ENCODE measurements around the gene CHFR.

The CHFR gene

DNA sequence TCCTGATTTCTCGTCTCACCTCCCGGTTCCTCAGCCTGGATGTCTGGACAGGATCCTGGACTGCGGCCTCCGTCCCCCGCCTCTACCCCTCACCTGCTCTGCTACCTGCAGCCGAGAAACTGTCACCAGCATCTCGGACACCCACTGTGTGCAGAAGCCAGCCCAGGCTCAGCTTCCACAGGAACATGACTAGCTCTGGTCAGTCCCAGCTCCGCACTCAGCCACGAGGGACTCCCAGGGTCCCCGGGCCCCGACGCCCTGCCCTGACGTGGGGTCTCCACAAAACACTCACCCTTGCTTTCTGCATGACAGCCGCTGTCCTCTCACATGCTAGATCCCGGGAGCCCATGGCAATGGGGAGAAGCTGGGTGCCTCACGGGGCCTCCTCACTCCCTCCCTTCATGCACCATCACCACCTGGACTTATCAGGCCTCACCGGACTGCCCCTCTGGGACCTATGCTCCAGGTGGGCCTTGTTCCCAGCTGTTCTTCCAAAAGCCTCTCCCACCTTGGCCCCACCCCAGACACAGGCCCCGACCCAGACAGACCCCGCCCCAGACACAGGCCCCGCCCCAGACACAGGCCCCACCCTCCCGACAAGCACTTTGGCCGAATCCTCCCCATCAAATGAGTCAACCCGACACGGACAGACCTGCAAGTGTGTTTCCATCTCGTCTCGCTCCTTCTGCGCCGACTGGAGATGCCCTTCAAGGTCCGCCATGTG lies 98.9 kb downstream of the CHFR start:
- no peak overlapping the region for H2BK15ac ChIP-seq (ENCODE audit: low read length)
- peaks cover 8% of the 10 kb centered on the region for H3K79me1 ChIP-seq (ENCODE audit: low read depth, low read length)
- no peak for DNase-seq (ENCODE audit: low spot score)
- H2BK12ac ChIP-seq (ENCODE audit: low read length), result peak overlapping the region; percentile 22
- H3K4me2 ChIP-seq (ENCODE audit: insufficient read depth, low read length, poor library complexity, severe bottlenecking), result no peak overlapping the region
- no peak overlapping the region for H3K14ac ChIP-seq (ENCODE audit: low read length)
- H3K4ac ChIP-seq (ENCODE audit: low read length), result no peak overlapping the region
- no CpG with 5 or more reads among the region's 29 CpGs for WGBS, 2 donors (ENCODE audit: extremely low coverage in 2 of 2, insufficient read length in 2 of 2, insufficient replicate concordance in 1 of 2)
- no peak overlapping the region for H4K8ac ChIP-seq (ENCODE audit: low read depth, low read length)
- no peak overlapping the region for H3K4me3 ChIP-seq (ENCODE audit: low read length in 2 of 2)
- H2AFZ ChIP-seq (ENCODE audit: low read length), result no peak overlapping the region
- no peaks in the 10 kb centered on the region for H3K27me3 ChIP-seq (ENCODE audit: control insufficient read depth in 3 of 3, insufficient read depth in 3 of 3, low read depth in 1 of 3, low read length in 3 of 3)
- no peaks in the 10 kb centered on the region for H3K4me1 ChIP-seq (ENCODE audit: control insufficient read depth in 2 of 2, insufficient read depth in 1 of 2, low read depth in 1 of 2, low read length in 2 of 2)
- H2BK120ac ChIP-seq (ENCODE audit: low read depth, low read length), result no peak overlapping the region
- H3K18ac ChIP-seq (ENCODE audit: low read length), result no peak overlapping the region
- H3K23ac ChIP-seq (ENCODE audit: low read depth, low read length, poor library complexity), result peak overlapping the region; percentile 91
- H3K27ac ChIP-seq (replicated peaks; ENCODE audit: low read length), result no peak overlapping the region
- H2AK5ac ChIP-seq (ENCODE audit: low read depth, low read length), result no peak overlapping the region
- no peak overlapping the region for H4K91ac ChIP-seq (ENCODE audit: low read depth, low read length, poor library complexity)
- H3K9me3 ChIP-seq (replicated peaks in 1 of 2; ENCODE audit: control insufficient read depth in 2 of 2, insufficient read depth in 1 of 2, low read depth in 1 of 2, low read length in 2 of 2), result peaks cover 3 to 6% of the 10 kb centered on the region in 2 donors
- peaks cover 37 to 71% of the 10 kb centered on the region in 2 donors for H3K36me3 ChIP-seq (replicated peaks in 1 of 2; ENCODE audit: control insufficient read depth in 2 of 2, insufficient read depth in 2 of 2, low read length in 2 of 2)
- peak overlapping the region; percentile 24 for H2BK5ac ChIP-seq (ENCODE audit: low read length)
- H3K9ac ChIP-seq (ENCODE audit: low read depth, low read length, poor library complexity), result peak overlapping the region; percentile 70

- H3K9ac ChIP-seq (ENCODE audit: low read depth, low read length, poor library complexity), result no peak overlapping the region
- peaks cover 41 to 75% of the 10 kb centered on the region in 2 donors for H3K36me3 ChIP-seq (replicated peaks in 1 of 2; ENCODE audit: control insufficient read depth in 2 of 2, insufficient read depth in 2 of 2, low read length in 2 of 2)
- H4K91ac ChIP-seq (ENCODE audit: low read depth, low read length, poor library complexity), result no peak overlapping the region
- H2AK5ac ChIP-seq (ENCODE audit: low read depth, low read length), result no peak overlapping the region
- peaks cover 3 to 6% of the 10 kb centered on the region in 2 donors for H3K9me3 ChIP-seq (replicated peaks in 1 of 2; ENCODE audit: control insufficient read depth in 2 of 2, insufficient read depth in 1 of 2, low read depth in 1 of 2, low read length in 2 of 2)
- H3K4me2 ChIP-seq (ENCODE audit: insufficient read depth, low read length, poor library complexity, severe bottlenecking), result no peak overlapping the region
- peaks cover 10% of the 10 kb centered on the region for H3K79me1 ChIP-seq (ENCODE audit: low read depth, low read length)
- WGBS, 2 donors (ENCODE audit: extremely low coverage in 2 of 2, insufficient read length in 2 of 2, insufficient replicate concordance in 1 of 2), result no CpG with 5 or more reads among the region's 15 CpGs
- no peak overlapping the region for H3K4ac ChIP-seq (ENCODE audit: low read length)
- no peaks in the 10 kb centered on the region for H3K4me1 ChIP-seq (ENCODE audit: control insufficient read depth in 2 of 2, insufficient read depth in 1 of 2, low read depth in 1 of 2, low read length in 2 of 2)
- H2BK15ac ChIP-seq (ENCODE audit: low read length), result no peak overlapping the region
- no peak overlapping the region for H3K27ac ChIP-seq (replicated peaks; ENCODE audit: low read length)
- no peak for DNase-seq (ENCODE audit: low spot score)
- no peak overlapping the region for H4K8ac ChIP-seq (ENCODE audit: low read depth, low read length)
- H3K14ac ChIP-seq (ENCODE audit: low read length), result no peak overlapping the region
- H2BK5ac ChIP-seq (ENCODE audit: low read length), result no peak overlapping the region
- no peak overlapping the region for H3K4me3 ChIP-seq (ENCODE audit: low read length in 2 of 2)
- no peak overlapping the region for H2BK120ac ChIP-seq (ENCODE audit: low read depth, low read length)
- H2AFZ ChIP-seq (ENCODE audit: low read length), result no peak overlapping the region
- no peaks in the 10 kb centered on the region for H3K27me3 ChIP-seq (ENCODE audit: control insufficient read depth in 3 of 3, insufficient read depth in 3 of 3, low read depth in 1 of 3, low read length in 3 of 3)
- H2BK12ac ChIP-seq (ENCODE audit: low read length), result no peak overlapping the region
- no peak overlapping the region for H3K23ac ChIP-seq (ENCODE audit: low read depth, low read length, poor library complexity)
- H3K18ac ChIP-seq (ENCODE audit: low read length), result no peak overlapping the region
Measured at GRCh38 chr12:132787877-132788276, 99.5 kb downstream of the CHFR start.

DNA sequence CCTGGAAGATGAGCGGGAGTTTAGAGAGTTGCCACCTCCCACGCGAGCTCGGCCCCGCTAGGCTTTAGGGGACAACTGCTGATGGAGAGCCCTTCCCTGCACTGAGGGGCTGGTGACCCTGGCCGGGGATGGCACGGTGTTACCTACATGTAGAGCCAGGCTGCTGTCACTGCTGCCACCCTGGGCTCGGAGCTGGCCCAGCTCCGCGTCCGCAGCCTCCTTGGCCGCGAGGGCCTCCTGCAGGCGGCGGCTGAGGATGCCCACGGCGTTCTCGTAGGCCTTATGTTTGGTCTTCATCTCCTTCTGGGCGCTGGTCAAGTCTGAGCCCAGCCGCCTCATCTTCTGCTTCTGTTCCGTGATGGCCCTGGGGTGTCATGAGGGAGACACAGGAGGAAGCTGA lies 101.2 kb downstream of the CHFR start:
- Histone ChIP-seq H2BK5ac (ENCODE audit: low read length) (no peak overlapping the region), H4K8ac (ENCODE audit: low read depth, low read length) (no peak overlapping the region), H3K9me3 (replicated peaks in 1 of 2; ENCODE audit: control insufficient read depth in 2 of 2, insufficient read depth in 1 of 2, low read depth in 1 of 2, low read length in 2 of 2) (peaks cover 0 to 3% of the 10 kb centered on the region in 2 donors), H2AK5ac (ENCODE audit: low read depth, low read length) (no peak overlapping the region), H3K9ac (ENCODE audit: low read depth, low read length, poor library complexity) (peak overlapping the region; percentile 21), H2AFZ (ENCODE audit: low read length) (no peak overlapping the region), H3K36me3 (replicated peaks in 1 of 2; ENCODE audit: control insufficient read depth in 2 of 2, insufficient read depth in 2 of 2, low read length in 2 of 2) (peaks cover 48 to 78% of the 10 kb centered on the region in 2 donors), H3K23ac (ENCODE audit: low read depth, low read length, poor library complexity) (no peak overlapping the region), H3K79me1 (ENCODE audit: low read depth, low read length) (peaks cover 11% of the 10 kb centered on the region), H3K18ac (ENCODE audit: low read length) (no peak overlapping the region), H4K91ac (ENCODE audit: low read depth, low read length, poor library complexity) (no peak overlapping the region), H2BK15ac (ENCODE audit: low read length) (no peak overlapping the region), H3K4ac (ENCODE audit: low read length) (no peak overlapping the region), H3K4me2 (ENCODE audit: insufficient read depth, low read length, poor library complexity, severe bottlenecking) (no peak overlapping the region), H2BK12ac (ENCODE audit: low read length) (peak overlapping the region; percentile 10), H3K27me3 (ENCODE audit: control insufficient read depth in 3 of 3, insufficient read depth in 3 of 3, low read depth in 1 of 3, low read length in 3 of 3) (no peaks in the 10 kb centered on the region), H3K4me3 (ENCODE audit: low read length in 2 of 2) (no peak overlapping the region), H3K27ac (replicated peaks; ENCODE audit: low read length) (no peak overlapping the region), H2BK120ac (ENCODE audit: low read depth, low read length) (no peak overlapping the region), H3K14ac (ENCODE audit: low read length) (peak overlapping the region; percentile 38), H3K4me1 (ENCODE audit: control insufficient read depth in 2 of 2, insufficient read depth in 1 of 2, low read depth in 1 of 2, low read length in 2 of 2) (no peaks in the 10 kb centered on the region)
- no peak for DNase-seq (ENCODE audit: low spot score)
- no CpG with 5 or more reads among the region's 21 CpGs for WGBS, 2 donors (ENCODE audit: extremely low coverage in 2 of 2, insufficient read length in 2 of 2, insufficient replicate concordance in 1 of 2)

DNA sequence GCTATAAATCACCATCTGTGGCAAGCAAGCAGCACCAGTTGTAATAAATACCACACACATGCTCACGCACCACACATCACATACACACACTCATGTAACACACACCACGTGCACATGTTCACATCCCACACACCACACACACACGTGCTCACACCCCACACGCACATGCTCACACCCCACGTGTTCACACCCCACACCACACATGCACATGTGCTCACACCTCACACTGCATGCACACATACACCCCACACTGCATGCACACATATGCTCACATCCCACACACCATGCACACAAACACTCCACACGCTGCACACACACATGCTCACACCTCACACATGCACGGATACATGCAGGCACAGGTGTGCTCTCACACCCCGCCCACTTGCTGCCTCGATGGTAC lies 102.8 kb downstream of the CHFR start:
- H3K9ac ChIP-seq (ENCODE audit: low read depth, low read length, poor library complexity), result peak overlapping the region; percentile 63
- H4K91ac ChIP-seq (ENCODE audit: low read depth, low read length, poor library complexity), result peak overlapping the region; percentile 38
- H2BK120ac ChIP-seq (ENCODE audit: low read depth, low read length), result no peak overlapping the region
- no CpG with 5 or more reads among the region's 9 CpGs for WGBS, 2 donors (ENCODE audit: extremely low coverage in 2 of 2, insufficient read length in 2 of 2, insufficient replicate concordance in 1 of 2)
- peak overlapping the region in 1 of 2 donors; percentile 71 for H3K4me3 ChIP-seq (ENCODE audit: low read length in 2 of 2)
- no peak overlapping the region for H2BK5ac ChIP-seq (ENCODE audit: low read length)
- peaks cover 11% of the 10 kb centered on the region for H3K79me1 ChIP-seq (ENCODE audit: low read depth, low read length)
- H3K27me3 ChIP-seq (ENCODE audit: control insufficient read depth in 3 of 3, insufficient read depth in 3 of 3, low read depth in 1 of 3, low read length in 3 of 3), result no peaks in the 10 kb centered on the region
- H2AK5ac ChIP-seq (ENCODE audit: low read depth, low read length), result no peak overlapping the region
- H3K27ac ChIP-seq (replicated peaks; ENCODE audit: low read length), result no peak overlapping the region
- H3K4me2 ChIP-seq (ENCODE audit: insufficient read depth, low read length, poor library complexity, severe bottlenecking), result no peak overlapping the region
- DNase-seq (ENCODE audit: low spot score), result no peak
- H3K9me3 ChIP-seq (replicated peaks in 1 of 2; ENCODE audit: control insufficient read depth in 2 of 2, insufficient read depth in 1 of 2, low read depth in 1 of 2, low read length in 2 of 2), result peaks cover 0 to 3% of the 10 kb centered on the region in 2 donors
- no peaks in the 10 kb centered on the region for H3K4me1 ChIP-seq (ENCODE audit: control insufficient read depth in 2 of 2, insufficient read depth in 1 of 2, low read depth in 1 of 2, low read length in 2 of 2)
- H4K8ac ChIP-seq (ENCODE audit: low read depth, low read length), result peak overlapping the region; percentile 86
- no peak overlapping the region for H2AFZ ChIP-seq (ENCODE audit: low read length)
- H3K18ac ChIP-seq (ENCODE audit: low read length), result no peak overlapping the region
- no peak overlapping the region for H2BK15ac ChIP-seq (ENCODE audit: low read length)
- no peak overlapping the region for H3K4ac ChIP-seq (ENCODE audit: low read length)
- peak overlapping the region; percentile 96 for H3K23ac ChIP-seq (ENCODE audit: low read depth, low read length, poor library complexity)
- H3K36me3 ChIP-seq (replicated peaks in 1 of 2; ENCODE audit: control insufficient read depth in 2 of 2, insufficient read depth in 2 of 2, low read length in 2 of 2), result peaks cover 59 to 84% of the 10 kb centered on the region in 2 donors
- H2BK12ac ChIP-seq (ENCODE audit: low read length), result no peak overlapping the region
- H3K14ac ChIP-seq (ENCODE audit: low read length), result peak overlapping the region; percentile 56
